Gastrocnemius medialis (tissue), 4 donors: ENCODE results near the gene CASZ1. TPM values are rescaled to one million over a fixed set of nuclear protein-coding genes. Genes with fewer than 3 reads are reported as not detected.

ENCODE experiments used
- ATAC-seq, 2 donors: fragments of 150-250 bp; one replicate each; pipeline ENCODE4 v1.9.1; 2016
- DNase-seq, 2 donors: peaks; one replicate each; pipeline ENCODE4 v3.0.0-alpha.2; 2019
- H3K27ac ChIP-seq, 4 donors: fragments of 200-600 bp; sonication (generic); 1 replicate in 1 of 4; 2 replicates in 3 of 4; pipeline ENCODE4 v1.5.1; 2016 to 2018; ENCODE audit warnings: mild to moderate bottlenecking in 2 of 4, moderate library complexity in 1 of 4
- H3K27me3 ChIP-seq, 3 donors: fragments of 200-600 bp; sonication (generic) in 2 of 3; 1 replicate in 1 of 3; 2 replicates in 2 of 3; pipeline versions ENCODE4 v1.5.1 to v1.6.0; 2016 to 2019; ENCODE audit warnings: mild to moderate bottlenecking in 1 of 3, moderate library complexity in 1 of 3
- H3K36me3 ChIP-seq, 2 donors: fragments of 200-600 bp; sonication (generic) in 1 of 2; one replicate each; pipeline ENCODE4 v1.5.1; 2017 to 2018
- H3K4me1 ChIP-seq, 2 donors: fragments of 200-600 bp; sonication (generic) in 1 of 2; one replicate each; pipeline ENCODE4 v1.5.1; 2016 to 2017; ENCODE audit warnings: mild to moderate bottlenecking in 2 of 2
- H3K4me3 ChIP-seq, 4 donors: fragments of 200-600 bp; sonication (generic) in 3 of 4; 1 replicate in 1 of 4; 2 replicates in 3 of 4; pipeline ENCODE4 v1.5.1; 2016 to 2019; ENCODE audit warnings: mild to moderate bottlenecking in 2 of 4
- H3K9me3 ChIP-seq, 3 donors: fragments of 200-600 bp; sonication (generic) in 2 of 3; 1 replicate in 1 of 3; 2 replicates in 2 of 3; pipeline ENCODE4 v1.5.1; 2016 to 2019
- CTCF ChIP-seq, 5 experiments: fragments of 450-650 bp in 3 of 5; fragments of 200-600 bp in 2 of 5; sonication (generic) in 2 of 5; IDR thresholded peaks in 4 of 5; conservative IDR thresholded peaks in 1 of 5; 1 replicate in 4 of 5; 2 replicates in 1 of 5; pipeline ENCODE4 v1.5.1; 2016 to 2019; ENCODE audit warnings: antibody characterized with exemption in 5 of 5, mild to moderate bottlenecking in 3 of 5, moderate library complexity in 3 of 5
- POLR2A ChIP-seq, 2 donors: fragments of 450-650 bp; IDR thresholded peaks; one replicate each; pipeline ENCODE4 v1.6.1; 2017; ENCODE audit warnings: antibody characterized with exemption in 2 of 2, mild to moderate bottlenecking in 2 of 2, moderate library complexity in 2 of 2
- in situ Hi-C, 4 donors: fragments of 200-750 bp; cut with MboI; loops; one replicate each; pipeline versions ENCODE4 v1.15.0 to v1.8.0; 2017; ENCODE audit warnings: low sequenced_read_pairs in 4 of 4
- intact Hi-C: fragments of 100-400 bp; cut with DNase I; formaldehyde crosslinking; loops from one replicate; pipeline ENCODE4 v1.15.1; 2023; ENCODE audit warnings: low total_unique reads
- total RNA-seq, 4 donors: library from RNA; depleted of rRNA; stranded (reverse); fragments of >200 nt; gene quantifications; one replicate each; pipeline versions ENCODE4 v1.1.0 to v1.2.3, GENCODE V29; 2016

The CASZ1 gene
- total RNA-seq, 4 donors from 2014 or later: 19.1 to 121 (median 80.6) TPM

GRCh38 chr1:10762153-10762523 lies 34.3 kb downstream of the CASZ1 start:
- Histone ChIP-seq H3K4me3 (peak overlapping the region in 1 of 4 donors; percentile 25), H3K27me3 (no peaks in the 10 kb centered on the region), H3K36me3 (no peaks in the 10 kb centered on the region), H3K27ac (peak overlapping the region; percentile 66 to 72 (median 68)), H3K4me1 (peaks cover 79 to 84% of the 10 kb centered on the region in 2 donors), H3K9me3 (no peaks in the 10 kb centered on the region)
- intact Hi-C loops (no loop called here), in situ Hi-C loops (no loop called here)
- DNase-seq (no peak), ATAC-seq (no peak)
- TF ChIP-seq POLR2A (IDR thresholded peaks at IDR 0.05): no peak
- TF ChIP-seq CTCF (IDR thresholded peaks at IDR 0.05 in 4 of 5, conservative IDR thresholded peaks at IDR 0.05 in 1 of 5): no peak

- no peak for ATAC-seq
- TF ChIP-seq CTCF (IDR thresholded peaks at IDR 0.05 in 4 of 5, conservative IDR thresholded peaks at IDR 0.05 in 1 of 5): no peak
- no peak for TF ChIP-seq POLR2A (IDR thresholded peaks at IDR 0.05)
- Histone ChIP-seq H3K27ac (peak overlapping the region; percentile 66 to 72 (median 68)), H3K27me3 (no peaks in the 10 kb centered on the region), H3K9me3 (no peaks in the 10 kb centered on the region), H3K4me1 (peaks cover 81 to 85% of the 10 kb centered on the region in 2 donors), H3K4me3 (peak overlapping the region in 1 of 4 donors; percentile 25), H3K36me3 (no peaks in the 10 kb centered on the region)
- in situ Hi-C loops (no loop called here), intact Hi-C loops (no loop called here)
- no peak for DNase-seq
Observed at GRCh38 chr1:10761503-10762152, 34.8 kb downstream of the CASZ1 start.

DNA sequence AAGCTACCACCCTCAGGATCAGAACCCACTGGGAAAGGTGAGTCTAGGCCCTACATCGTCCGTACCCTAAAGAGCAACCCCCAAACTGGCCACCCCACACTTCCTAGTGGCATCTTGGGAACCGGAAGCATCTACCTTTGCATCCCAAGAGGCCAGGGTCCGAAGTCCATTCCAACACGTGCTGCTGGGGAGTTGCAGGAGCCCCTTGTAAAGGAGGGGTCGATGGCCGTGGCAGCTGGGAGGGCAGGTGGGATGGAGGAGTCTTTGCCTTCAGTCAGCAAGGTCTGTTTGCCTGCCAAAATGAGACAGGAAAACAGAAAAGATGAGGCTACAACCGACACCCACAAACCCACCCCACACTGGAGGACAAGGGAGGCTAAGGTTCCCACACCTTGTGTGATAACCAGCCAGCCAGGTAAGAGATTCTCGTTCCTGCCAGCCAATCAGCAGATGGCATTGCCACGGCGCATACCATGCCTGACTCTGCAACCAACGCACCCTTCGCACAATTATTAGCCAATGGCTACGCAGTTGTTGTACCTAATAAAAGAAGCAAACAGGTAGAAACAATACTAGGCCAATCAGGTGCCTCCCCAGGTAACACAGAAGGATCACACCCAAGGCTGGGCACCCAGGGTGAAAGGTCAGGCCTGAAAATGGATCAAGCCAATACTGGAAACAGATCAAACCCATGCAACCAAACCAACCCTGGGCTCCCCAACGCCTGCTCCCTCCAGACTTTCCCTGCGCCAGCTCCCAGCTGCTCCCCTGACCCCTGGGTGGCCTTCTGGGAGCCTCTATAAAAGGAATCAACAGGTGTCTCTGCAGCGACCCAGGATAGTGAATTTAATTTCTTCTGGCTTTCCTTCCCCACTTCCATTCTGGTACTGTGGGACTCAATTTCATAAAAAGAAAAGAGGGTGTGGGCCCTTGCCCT lies 35.6 kb downstream of the CASZ1 start:
- no peaks in the 10 kb centered on the region for H3K27me3 ChIP-seq
- H3K4me1 ChIP-seq: peaks cover 81 to 84% of the 10 kb centered on the region in 2 donors
- H3K36me3 ChIP-seq: no peaks in the 10 kb centered on the region
- H3K4me3 ChIP-seq: no peak overlapping the region
- no peak for ATAC-seq
- TF ChIP-seq CTCF (IDR thresholded peaks at IDR 0.05 in 4 of 5, conservative IDR thresholded peaks at IDR 0.05 in 1 of 5) (no peak), POLR2A (IDR thresholded peaks at IDR 0.05) (no peak)
- in situ Hi-C loops (no loop called here), intact Hi-C loops (no loop called here)
- H3K27ac ChIP-seq: peak overlapping the region; percentile 7 to 72 (median 66)
- DNase-seq: no peak
- H3K9me3 ChIP-seq: no peaks in the 10 kb centered on the region

DNA sequence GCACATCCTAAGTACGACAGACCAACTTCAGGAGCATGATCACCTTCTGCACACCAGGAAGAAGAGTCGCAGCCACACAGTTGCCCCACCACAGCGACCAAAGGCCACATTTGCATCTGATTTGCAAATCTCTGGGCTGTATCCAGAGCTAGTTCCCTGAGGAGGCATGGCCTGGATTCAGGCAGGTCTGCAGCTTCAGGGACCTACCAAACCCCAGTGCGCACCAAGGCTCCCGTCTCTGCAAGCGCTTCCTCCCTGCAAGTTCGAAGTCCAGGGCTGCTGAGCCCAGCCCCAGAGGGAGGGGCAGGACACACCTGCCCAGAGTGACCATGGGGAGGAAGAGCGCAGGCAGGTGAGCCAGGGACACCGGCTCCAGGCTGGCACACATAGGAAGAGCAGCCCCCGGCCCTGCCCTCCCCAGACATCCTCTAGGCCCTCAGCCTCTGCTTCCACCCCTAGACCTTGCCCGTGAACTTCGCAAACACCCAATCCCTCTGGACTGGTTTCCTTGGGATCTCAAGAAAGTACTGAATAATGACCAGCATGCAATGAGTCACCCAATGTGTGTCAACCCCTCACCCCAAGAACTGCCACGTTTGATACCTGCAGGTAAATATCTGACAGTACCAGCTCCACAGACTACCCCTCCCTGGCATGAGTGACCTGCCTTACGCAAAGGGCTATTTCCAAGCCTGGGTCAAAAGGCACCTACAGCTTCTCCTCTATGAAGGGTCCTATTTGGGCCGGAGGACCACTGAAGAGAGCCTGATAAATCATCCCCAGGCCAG lies 36.8 kb downstream of the CASZ1 start:
- no peak for DNase-seq

More for the DNA sequence above, 36.8 kb downstream of the CASZ1 start:
- no peaks in the 10 kb centered on the region for H3K27me3 ChIP-seq
- intact Hi-C loops (no loop called here), in situ Hi-C loops (no loop called here)
- H3K36me3 ChIP-seq: no peaks in the 10 kb centered on the region
- peaks cover 77 to 82% of the 10 kb centered on the region in 2 donors for H3K4me1 ChIP-seq
- no peak overlapping the region for H3K4me3 ChIP-seq
- no peaks in the 10 kb centered on the region for H3K9me3 ChIP-seq
- TF ChIP-seq POLR2A (IDR thresholded peaks at IDR 0.05) (no peak), CTCF (IDR thresholded peaks at IDR 0.05 in 4 of 5, conservative IDR thresholded peaks at IDR 0.05 in 1 of 5) (no peak)
- ATAC-seq: no peak
- no peak overlapping the region for H3K27ac ChIP-seq
